ENCODE data around the gene AKAP12.
"Not testable (repeated sequence)": the region's sequence is repeated elsewhere in the genome, so short reads cannot be mapped to it uniquely, and the experiment has no call there.

AKAP12 gene

DNA sequence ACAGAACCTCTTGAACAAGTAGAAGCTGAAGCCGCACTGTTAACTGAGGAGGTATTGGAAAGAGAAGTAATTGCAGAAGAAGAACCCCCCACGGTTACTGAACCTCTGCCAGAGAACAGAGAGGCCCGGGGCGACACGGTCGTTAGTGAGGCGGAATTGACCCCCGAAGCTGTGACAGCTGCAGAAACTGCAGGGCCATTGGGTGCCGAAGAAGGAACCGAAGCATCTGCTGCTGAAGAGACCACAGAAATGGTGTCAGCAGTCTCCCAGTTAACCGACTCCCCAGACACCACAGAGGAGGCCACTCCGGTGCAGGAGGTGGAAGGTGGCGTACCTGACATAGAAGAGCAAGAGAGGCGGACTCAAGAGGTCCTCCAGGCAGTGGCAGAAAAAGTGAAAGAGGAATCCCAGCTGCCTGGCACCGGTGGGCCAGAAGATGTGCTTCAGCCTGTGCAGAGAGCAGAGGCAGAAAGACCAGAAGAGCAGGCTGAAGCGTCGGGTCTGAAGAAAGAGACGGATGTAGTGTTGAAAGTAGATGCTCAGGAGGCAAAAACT, 111.5 kb downstream of the AKAP12 start:
- no peaks in the 10 kb centered on the region for H3K9me3 ChIP-seq (ENCODE audit: control insufficient read depth, low read length)
- no peak for TF ChIP-seq CTCF (IDR thresholded peaks at IDR 0.05)
- no peak overlapping the region for H3K9ac ChIP-seq
- no peaks in the 10 kb centered on the region for H3K27me3 ChIP-seq (ENCODE audit: control insufficient read depth, insufficient read depth, low read length)
- H3K36me3 ChIP-seq (ENCODE audit: control insufficient read depth, insufficient read depth, low read length) = no peaks in the 10 kb centered on the region
- no peak overlapping the region for H3K27ac ChIP-seq
- H2AFZ ChIP-seq = no peak overlapping the region
- no peaks in the 10 kb centered on the region for H3K79me2 ChIP-seq
- no peak overlapping the region for H3K4me3 ChIP-seq (ENCODE audit: low read depth, low read length)
- H3K4me1 ChIP-seq = no peaks in the 10 kb centered on the region
- H3K4me2 ChIP-seq (ENCODE audit: low read length) = no peak overlapping the region

DNA sequence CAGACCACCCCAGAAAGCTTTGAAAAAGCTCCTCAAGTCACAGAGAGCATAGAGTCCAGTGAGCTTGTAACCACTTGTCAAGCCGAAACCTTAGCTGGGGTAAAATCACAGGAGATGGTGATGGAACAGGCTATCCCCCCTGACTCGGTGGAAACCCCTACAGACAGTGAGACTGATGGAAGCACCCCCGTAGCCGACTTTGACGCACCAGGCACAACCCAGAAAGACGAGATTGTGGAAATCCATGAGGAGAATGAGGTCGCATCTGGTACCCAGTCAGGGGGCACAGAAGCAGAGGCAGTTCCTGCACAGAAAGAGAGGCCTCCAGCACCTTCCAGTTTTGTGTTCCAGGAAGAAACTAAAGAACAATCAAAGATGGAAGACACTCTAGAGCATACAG, 112.0 kb downstream of the AKAP12 start:
- Histone ChIP-seq H3K79me2 (no peaks in the 10 kb centered on the region), H2AFZ (no peak overlapping the region), H3K27me3 (ENCODE audit: control insufficient read depth, insufficient read depth, low read length) (no peaks in the 10 kb centered on the region), H3K36me3 (ENCODE audit: control insufficient read depth, insufficient read depth, low read length) (no peaks in the 10 kb centered on the region), H3K9me3 (ENCODE audit: control insufficient read depth, low read length) (no peaks in the 10 kb centered on the region), H3K4me3 (ENCODE audit: low read depth, low read length) (no peak overlapping the region), H3K4me1 (no peaks in the 10 kb centered on the region), H3K27ac (no peak overlapping the region), H3K9ac (no peak overlapping the region), H3K4me2 (ENCODE audit: low read length) (no peak overlapping the region)
- TF ChIP-seq CTCF (IDR thresholded peaks at IDR 0.05) = no peak

DNA sequence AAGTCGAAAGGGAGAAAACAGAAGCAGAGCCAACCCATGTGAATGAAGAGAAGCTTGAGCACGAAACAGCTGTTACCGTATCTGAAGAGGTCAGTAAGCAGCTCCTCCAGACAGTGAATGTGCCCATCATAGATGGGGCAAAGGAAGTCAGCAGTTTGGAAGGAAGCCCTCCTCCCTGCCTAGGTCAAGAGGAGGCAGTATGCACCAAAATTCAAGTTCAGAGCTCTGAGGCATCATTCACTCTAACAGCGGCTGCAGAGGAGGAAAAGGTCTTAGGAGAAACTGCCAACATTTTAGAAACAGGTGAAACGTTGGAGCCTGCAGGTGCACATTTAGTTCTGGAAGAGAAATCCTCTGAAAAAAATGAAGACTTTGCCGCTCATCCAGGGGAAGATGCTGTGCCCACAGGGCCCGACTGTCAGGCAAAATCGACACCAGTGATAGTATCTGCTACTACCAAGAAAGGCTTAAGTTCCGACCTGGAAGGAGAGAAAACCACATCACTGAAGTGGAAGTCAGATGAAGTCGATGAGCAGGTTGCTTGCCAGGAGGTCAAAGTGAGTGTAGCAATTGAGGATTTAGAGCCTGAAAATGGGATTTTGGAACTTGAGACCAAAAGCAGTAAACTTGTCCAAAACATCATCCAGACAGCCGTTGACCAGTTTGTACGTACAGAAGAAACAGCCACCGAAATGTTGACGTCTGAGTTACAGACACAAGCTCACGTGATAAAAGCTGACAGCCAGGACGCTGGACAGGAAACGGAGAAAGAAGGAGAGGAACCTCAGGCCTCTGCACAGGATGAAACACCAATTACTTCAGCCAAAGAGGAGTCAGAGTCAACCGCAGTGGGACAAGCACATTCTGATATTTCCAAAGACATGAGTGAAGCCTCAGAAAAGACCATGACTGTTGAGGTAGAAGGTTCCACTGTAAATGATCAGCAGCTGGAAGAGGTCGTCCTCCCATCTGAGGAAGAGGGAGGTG, 112.9 kb downstream of the AKAP12 start:
- Histone ChIP-seq H3K9me3 (ENCODE audit: control insufficient read depth, low read length) (no peaks in the 10 kb centered on the region), H3K9ac (no peak overlapping the region), H3K4me3 (ENCODE audit: low read depth, low read length) (no peak overlapping the region), H3K79me2 (no peaks in the 10 kb centered on the region), H2AFZ (no peak overlapping the region), H3K27ac (no peak overlapping the region), H3K4me2 (ENCODE audit: low read length) (no peak overlapping the region), H3K36me3 (ENCODE audit: control insufficient read depth, insufficient read depth, low read length) (no peaks in the 10 kb centered on the region), H3K4me1 (no peaks in the 10 kb centered on the region), H3K27me3 (ENCODE audit: control insufficient read depth, insufficient read depth, low read length) (no peaks in the 10 kb centered on the region)
- no peak for TF ChIP-seq CTCF (IDR thresholded peaks at IDR 0.05)

DNA sequence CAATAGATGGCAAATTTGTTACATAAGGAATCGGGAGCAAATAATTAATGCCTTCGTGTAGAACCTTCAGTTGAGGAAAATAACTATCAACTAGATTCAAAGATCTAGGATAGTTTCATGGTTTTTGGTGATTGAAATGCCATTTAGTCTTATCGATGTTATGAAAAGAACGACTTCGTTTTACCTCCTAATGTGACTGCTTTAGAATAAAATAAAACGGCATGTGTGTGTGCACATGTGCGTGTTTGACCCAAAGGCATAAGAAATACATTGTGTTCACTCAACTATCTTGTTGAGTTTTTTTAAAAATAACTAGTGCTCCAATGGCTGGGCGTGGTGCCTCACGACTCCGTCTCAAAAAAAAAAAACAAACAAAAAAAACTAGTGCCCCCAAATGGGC, 114.0 kb downstream of the AKAP12 start:
- Histone ChIP-seq H3K27ac (no peak overlapping the region), H3K4me2 (ENCODE audit: low read length) (no peak overlapping the region), H3K9ac (no peak overlapping the region), H3K4me1 (no peaks in the 10 kb centered on the region), H2AFZ (no peak overlapping the region), H3K4me3 (ENCODE audit: low read depth, low read length) (no peak overlapping the region), H3K9me3 (ENCODE audit: control insufficient read depth, low read length) (no peaks in the 10 kb centered on the region), H3K36me3 (ENCODE audit: control insufficient read depth, insufficient read depth, low read length) (no peaks in the 10 kb centered on the region), H3K27me3 (ENCODE audit: control insufficient read depth, insufficient read depth, low read length) (no peaks in the 10 kb centered on the region), H3K79me2 (no peaks in the 10 kb centered on the region)
- TF ChIP-seq CTCF (IDR thresholded peaks at IDR 0.05) = no peak

DNA sequence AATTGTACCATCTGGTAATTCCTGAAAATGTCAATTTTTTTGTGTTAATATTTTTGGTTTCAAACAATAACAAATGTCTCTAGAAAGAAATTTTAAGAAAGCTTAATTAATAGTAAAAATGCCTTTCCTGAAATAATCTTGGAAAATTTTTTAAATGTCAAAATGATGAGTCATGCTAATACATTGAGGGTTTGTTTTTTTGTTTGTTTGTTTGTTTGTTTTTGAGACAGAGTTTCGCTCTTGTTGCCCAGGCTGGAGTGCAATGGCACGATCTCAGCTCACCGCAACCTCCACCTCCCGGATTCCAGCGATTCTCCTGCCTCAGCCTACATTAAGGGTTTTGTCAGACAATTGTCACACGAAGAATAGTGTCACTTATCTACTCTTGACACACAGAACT, 117.2 kb downstream of the AKAP12 start:
- not testable (repeated sequence) for H3K4me3 ChIP-seq (ENCODE audit: low read depth, low read length); H3K27ac ChIP-seq; H3K4me2 ChIP-seq (ENCODE audit: low read length); H3K9me3 ChIP-seq (ENCODE audit: control insufficient read depth, low read length); H3K9ac ChIP-seq; H3K4me1 ChIP-seq; H3K36me3 ChIP-seq (ENCODE audit: control insufficient read depth, insufficient read depth, low read length); H3K27me3 ChIP-seq (ENCODE audit: control insufficient read depth, insufficient read depth, low read length); H2AFZ ChIP-seq; H3K79me2 ChIP-seq

All from parathyroid adenoma (tissue), 2 donors.